ENCODE results near the gene ADRA2B.
"Not testable (repeated sequence)": the region's sequence is repeated elsewhere in the genome, so short reads cannot be mapped to it uniquely, and the experiment has no call there.

DNA sequence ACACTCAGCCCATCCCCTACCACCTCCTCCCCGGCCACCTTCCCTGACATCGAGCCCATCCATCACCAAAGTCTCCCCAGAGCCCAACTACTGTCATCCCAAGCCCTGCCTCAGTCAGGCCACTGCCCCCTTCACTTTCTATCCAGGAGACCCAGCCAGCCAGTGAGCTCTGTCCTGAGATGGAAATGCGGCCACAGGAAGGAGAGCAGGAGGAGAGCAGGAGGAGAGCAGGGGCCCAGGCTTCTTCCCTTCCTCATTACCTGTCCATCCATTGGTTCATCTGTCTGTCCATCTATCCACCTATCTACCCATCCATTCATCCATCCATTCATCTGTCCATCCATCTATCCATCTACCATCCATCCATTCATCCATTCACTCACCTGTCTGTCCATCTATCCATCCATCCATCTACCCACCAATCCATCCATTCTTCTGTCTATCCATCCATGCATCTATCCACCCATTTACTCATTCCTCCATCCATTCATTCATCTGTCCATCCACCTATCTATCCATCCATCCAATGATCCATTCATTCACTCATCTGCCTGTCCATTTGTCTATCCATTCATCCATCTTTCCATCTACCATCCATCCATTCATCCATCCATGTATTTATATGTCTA lies 52.2 kb downstream of the ADRA2B start:
- TF ChIP-seq, protein P1, sequence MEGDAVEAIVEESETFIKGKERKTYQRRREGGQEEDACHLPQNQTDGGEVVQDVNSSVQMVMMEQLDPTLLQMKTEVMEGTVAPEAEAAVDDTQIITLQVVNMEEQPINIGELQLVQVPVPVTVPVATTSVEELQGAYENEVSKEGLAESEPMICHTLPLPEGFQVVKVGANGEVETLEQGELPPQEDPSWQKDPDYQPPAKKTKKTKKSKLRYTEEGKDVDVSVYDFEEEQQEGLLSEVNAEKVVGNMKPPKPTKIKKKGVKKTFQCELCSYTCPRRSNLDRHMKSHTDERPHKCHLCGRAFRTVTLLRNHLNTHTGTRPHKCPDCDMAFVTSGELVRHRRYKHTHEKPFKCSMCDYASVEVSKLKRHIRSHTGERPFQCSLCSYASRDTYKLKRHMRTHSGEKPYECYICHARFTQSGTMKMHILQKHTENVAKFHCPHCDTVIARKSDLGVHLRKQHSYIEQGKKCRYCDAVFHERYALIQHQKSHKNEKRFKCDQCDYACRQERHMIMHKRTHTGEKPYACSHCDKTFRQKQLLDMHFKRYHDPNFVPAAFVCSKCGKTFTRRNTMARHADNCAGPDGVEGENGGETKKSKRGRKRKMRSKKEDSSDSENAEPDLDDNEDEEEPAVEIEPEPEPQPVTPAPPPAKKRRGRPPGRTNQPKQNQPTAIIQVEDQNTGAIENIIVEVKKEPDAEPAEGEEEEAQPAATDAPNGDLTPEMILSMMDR (IDR thresholded peaks at IDR 0.05), result not testable (repeated sequence)
- TF ChIP-seq POLR2AphosphoS5 (IDR thresholded peaks at IDR 0.05; ENCODE audit: insufficient read depth in 1 of 2, low read depth in 1 of 2), result not testable (repeated sequence)
